GM15510 (cell line): ENCODE measurements around the gene RERGL.

ENCODE experiments used
- POLR2A ChIP-seq: IDR thresholded peaks from 3 replicates; pipeline ENCODE4 v1.6.1; 2011; ENCODE audit warnings: borderline replicate concordance; ENCODE audit not compliant: insufficient read length; ENCODE audit errors: extremely low read depth

The RERGL gene

DNA sequence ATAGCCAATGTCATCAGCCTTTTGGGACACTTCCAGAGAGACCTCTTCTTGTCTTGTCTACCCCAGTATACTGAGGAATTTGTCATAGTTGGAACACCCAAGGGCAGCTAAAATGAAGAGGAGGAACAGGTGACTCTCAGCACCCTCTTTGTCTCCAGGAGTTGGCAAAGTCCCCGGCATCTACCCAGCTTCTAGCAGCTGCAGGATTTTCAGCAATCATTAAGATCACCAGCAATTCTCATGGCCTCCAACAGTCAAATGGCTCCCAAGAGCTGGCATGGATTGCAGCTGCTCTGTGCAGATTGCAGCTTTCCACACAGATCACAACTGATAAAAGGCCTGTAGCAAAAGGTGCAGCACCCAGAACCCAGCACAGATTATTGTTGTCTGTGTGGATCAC, 32.9 kb downstream of the RERGL start:
- no peak for TF ChIP-seq POLR2A

DNA sequence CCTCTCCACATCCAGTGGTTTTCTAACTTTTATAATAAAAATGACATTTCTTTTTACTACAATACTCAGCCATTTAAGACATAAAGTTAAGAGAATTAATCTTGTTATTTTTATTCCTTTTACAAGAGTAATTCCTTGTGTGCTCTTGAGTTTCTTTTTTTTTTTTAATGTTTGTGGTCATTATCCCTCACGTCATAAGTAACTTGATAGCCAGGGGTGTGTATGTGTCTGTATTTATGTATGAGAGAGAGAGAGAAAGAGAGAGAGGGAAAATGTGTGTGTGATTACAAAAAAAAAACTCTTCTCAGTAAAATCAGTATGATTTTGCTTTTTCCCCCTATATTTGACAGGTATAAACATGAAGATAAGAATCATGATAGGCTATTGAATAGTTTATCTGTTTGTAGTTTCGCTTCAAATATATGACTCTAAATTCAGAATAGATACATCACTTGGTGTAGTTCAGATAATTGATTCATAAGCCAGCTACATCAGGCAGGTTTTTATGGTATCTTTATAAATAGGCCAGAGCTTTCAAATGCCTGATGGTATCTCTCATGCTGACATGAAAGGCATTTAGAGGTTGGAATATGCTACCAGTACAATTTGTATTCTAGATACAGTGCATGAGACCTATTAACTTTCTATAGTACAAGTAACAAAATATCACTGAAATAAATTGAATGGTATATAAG, 34.9 kb downstream of the RERGL start:
- TF ChIP-seq POLR2A, result no peak

DNA sequence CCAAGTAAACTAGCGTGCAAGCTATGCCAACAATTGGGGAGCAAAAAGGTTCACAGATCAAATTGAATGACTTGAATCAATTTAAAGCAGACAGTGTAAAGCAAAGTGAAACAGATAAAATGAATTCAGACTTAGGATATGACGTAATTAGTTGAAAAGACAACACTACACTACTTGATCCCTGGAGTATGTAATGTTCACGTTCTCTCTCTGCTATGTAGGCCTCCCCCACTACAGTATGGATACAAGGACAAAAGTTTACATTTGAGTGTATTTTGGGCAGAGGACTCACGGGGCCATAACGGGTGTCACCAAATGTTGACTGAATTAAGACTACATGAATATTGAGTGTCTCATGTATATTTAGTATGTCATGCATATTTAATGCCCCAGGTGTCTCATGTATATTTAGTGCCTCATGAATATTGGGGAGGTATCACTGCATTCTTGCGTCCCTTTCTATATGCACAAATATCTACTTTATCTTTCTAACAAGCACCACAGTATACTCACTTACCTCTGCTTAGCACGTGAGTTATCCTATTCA, 44.5 kb downstream of the RERGL start:
- TF ChIP-seq POLR2A, result no peak
